NCI-H187 (cell line): ENCODE data around the gene EEF1AKMT2.

Experiments used
- DNase-seq, 2 experiments: peaks; one replicate each; lab custom pipeline; 2025; lab: John Stamatoyannopoulos, UW

The EEF1AKMT2 gene

DNA sequence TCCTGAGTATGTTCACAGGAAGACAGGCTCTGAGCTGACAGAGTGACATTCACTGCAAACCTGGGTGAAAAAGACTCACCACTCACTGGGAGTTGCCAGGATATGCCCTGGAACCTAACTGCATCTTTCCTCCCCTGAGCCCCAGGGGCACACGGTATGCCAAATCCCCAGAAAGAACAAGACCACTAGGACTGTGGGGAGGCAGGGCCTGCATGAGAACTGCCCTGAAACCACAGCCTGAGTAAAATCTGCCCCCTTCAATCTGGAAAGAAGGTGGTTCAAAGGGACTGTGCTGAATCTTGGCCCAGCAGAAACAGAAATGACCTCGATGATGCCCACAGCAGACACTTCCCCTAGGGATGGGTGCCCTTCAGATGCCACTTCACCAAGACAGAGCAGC lies 54.0 kb downstream of the EEF1AKMT2 start:
- DNase-seq: no peak

GRCh38 chr10:124737221-124737620 lies 54.5 kb downstream of the EEF1AKMT2 start:
- no peak for DNase-seq

DNA sequence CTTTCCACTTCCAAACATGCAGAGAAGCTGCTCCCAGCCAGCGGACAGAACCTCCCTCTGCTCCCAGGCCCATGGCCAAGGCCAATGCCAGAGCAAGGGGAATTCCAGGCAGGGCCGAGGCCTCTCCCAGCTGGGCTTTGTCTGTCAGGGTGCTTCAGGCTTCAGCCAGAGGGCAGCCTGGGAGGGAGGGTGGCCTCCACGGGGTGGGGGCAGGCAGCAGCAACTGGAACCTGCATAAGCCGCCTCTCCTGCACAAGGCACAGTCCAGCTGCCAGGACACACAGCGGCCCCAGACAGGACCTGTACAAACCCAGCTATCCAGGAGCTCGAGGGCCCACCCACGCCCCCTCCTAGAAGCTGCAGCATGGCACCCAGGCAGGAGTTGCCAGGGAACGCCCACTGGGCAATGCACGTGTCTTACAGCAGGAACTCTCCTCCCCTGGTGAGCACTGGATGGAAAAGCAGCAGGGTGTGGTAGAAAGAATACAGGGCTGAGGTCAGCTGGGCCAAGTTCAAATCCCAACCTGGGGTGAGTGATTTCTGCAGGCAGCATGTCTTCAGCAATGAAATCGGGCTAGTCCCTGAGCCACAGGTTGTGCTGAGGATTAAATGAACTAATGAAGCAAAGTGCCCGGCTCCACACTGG lies 55.1 kb downstream of the EEF1AKMT2 start:
- DNase-seq: no peak

DNA sequence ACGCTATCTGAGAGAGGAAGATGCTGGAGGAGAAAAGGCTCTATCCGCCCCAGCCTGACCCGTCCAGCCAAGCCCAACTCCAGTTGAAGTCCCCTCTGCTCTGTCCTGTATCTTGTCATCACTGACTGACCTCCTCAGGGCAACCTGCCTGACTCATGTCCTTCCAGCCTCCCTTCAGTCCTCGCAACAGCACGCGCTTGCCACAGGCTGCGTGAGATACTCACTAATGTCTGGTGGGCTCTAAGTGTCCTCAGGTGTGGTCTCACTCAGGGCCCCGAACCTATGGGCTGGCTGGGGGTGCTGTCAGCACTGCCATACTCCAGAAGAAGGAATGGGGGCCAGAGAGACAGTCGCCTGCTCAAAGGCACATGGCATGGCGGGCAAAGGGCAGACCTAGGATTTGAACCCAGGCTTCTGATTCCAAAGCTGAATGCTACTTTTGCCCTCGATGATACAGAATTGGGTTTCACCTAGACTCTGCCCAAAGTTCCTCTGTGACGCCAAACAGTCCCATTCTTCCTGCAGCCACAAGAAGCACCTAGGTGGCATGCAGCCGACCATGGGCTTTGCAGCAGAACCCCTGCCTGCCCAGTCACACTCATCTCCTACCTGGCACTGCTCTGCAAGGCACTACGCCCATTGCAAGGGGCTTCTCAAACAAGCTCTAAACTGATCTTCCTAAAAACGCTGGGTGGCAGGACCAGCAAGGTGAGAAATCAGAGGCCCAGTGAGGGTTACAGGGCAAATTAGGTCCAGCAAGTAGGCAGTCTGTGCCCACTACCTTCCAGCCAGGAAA lies 56.0 kb downstream of the EEF1AKMT2 start:
- DNase-seq: no peak

DNA sequence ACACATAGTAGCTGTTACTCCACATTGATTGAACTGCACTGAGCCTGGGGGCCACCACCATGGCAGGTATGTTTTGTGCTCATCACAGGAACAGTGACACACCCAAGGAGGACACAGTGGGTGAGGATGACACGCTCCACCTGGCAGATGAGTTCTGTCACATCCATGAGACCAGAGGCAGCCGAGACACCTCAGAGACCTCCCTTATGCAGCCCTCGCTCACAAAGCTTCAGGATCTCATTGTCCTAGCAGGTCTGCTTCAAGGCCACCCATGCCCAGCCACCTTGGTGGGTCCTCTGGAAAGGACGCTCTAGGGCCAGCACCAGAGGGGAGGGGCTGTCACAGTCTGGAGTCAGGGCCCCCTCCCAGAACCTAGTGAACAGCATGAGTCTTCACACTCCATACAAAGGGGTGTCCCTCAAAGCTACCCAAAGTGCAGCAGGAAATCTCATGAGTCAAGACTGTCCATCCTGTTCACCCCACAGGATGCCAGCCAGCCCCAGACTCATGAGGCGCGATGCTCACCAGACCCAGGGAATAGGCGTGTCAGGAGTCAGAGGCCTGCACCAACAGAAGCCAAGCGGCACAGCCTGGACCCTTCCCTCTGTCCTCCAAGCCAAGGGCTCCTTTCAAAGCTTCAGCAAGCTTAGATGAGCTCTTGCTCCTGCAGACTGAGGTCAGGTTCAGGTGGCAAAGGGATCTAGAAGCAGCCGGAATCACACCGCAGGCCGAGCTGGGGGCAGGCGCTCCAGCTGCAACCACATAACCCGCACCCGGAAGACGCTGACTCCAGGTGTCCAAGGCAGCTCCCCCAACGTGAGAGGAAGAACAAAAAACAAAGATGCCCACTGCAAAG lies 57.1 kb downstream of the EEF1AKMT2 start:
- no peak for DNase-seq

DNA sequence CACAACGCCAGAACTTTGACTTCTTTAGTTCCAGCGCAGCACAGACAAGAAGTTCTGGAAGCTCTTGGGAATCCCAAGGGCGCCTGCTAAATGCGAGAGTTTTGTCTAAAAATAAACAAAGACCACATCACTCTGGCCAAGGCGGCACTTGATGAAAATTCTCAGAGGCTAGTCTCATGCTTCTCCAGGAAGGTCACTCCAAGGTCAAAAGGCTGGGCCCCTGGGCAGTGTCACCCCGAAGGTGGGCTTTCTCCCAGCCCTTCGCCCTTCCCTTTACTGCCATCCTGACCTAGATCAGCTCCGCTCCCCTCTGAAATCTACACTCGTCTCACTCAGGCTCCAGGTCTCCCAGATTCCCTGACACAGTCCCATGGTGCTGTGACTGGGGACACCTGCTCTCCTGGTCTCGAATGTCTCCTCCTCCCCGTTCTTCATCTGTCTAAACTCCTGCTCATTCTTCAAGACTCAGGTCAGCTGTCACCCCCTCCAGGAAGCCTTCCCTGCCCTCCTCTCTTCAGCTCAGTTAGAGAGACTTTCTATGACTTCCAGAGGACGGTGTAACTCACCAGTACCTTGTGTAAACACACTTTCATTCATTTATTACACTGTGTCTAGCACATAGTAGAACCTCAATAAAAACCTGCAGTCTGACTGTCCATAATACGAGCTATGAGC lies 58.0 kb downstream of the EEF1AKMT2 start:
- no peak for DNase-seq

- no peak for DNase-seq
These were observed 58.6 kb downstream of the EEF1AKMT2 start for GRCh38 chr10:124732931-124733570.

DNA sequence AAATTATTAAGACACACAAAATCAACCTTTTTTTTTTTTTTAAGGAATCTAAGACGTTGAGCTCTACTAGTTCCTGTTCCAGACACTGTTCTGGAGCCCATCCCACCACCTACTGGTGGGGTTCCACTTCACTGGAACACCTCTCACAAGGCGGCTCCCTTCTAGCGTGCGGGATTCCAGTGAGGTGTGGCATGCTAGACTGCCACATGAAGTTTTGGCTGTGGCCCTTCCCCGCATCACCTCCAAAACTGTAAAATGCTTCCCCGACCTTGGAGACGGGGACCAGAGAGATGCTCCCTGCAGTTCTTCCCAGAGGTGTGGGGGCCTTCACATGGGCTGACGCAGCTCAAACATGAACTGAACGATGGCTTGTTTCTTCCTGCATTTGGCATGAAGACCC lies 60.1 kb downstream of the EEF1AKMT2 start:
- no peak for DNase-seq

DNA sequence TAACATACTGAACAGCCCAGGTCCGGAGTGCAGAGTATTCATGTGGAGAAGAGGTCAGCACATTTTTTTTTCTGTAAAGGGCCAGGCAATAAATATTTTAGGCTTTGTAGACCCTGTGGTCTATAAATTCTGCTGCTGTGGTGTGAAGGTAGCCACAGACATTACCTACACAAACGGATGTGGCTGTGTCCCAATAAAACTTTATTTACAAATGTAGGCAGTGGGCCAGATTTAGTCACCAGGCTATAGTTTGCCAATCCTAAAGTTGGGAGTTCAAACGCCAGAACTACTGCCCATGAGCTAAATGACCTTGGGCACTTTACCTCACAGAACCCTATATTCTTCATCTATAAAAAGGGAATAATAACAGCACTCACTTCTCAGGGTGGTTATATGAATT lies 60.9 kb downstream of the EEF1AKMT2 start:
- no peak for DNase-seq

DNA sequence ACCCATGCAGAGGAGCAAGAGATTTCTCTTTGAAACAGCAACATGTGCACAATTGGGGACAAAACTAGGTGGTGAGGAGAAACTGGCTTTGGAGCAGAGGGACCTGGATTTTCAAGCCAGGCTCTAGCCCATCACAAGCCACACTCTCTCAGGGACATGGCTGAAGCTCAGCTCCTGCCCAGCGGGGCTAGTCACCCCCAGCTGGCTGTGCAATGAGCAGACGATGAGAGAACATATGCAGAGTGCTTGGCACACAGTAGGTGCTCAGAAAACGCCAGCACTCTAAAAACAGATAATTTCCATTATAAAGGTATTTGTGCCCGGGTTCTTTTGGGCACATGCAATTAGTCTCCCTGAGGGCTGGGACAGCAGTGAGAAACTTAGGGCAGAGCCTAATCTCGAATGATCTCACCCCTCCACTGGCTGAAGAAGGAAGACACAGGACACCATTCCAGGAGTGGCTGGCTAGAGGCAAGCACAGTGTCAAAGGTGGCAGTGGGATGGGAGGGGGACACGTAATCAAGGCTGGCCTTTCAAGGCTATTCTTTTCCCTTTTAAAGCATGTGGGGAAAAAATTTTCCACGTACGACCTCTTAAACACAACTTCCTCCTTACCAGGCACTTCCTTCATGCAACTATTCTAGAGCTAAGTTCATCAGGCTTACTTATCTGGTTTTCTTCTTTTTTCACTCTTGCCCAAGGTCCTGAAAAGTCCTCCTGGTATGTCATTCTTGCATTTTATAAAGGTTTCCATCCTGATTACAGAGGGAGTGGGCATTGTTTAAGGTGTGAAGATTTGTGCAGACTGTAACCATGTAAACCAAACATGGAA lies 62.6 kb downstream of the EEF1AKMT2 start:
- DNase-seq: no peak

DNA sequence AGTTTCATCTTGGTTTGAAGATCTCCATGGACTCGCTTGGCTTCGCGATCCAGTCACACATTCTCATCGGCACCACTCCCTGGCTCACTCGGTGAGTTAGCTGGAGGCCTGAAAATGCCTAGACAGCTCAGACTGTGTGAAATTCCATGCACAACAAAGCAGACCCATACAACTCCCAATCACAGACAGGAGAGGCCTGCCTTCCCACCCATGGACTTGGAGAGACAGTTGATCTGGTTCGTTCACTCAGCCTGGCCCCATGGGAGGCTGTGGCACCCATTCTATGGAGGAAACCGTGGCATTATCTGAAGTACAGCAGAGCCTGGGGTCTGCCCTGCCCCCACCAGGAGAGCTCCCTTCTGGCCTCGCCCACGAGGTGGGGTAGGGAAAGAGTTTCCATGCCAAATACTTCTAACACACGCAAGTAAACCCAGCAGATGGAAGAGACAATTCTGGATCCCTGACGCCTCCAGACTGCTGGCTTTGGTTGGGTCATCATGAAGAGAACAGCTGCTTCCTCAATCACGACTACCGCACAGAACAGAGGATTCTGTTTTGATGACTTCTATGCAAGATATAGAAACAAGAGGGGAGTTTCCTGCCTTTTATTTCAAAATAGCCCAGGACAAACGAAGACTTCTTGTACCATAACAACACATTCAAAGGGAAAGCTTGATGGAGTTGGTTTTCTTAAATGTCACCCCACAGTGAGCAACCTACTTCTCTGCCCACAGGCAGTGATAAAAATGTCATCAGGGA lies 63.4 kb downstream of the EEF1AKMT2 start:
- DNase-seq: no peak

GRCh38 chr10:124727361-124727960 lies 64.2 kb downstream of the EEF1AKMT2 start:
- no peak for DNase-seq

GRCh38 chr10:124725791-124726190 lies 65.9 kb downstream of the EEF1AKMT2 start:
- DNase-seq: no peak

GRCh38 chr10:124725171-124725631 lies 66.5 kb downstream of the EEF1AKMT2 start:
- DNase-seq: no peak

GRCh38 chr10:124724279-124725027 lies 67.2 kb downstream of the EEF1AKMT2 start:
- DNase-seq: no peak

DNA sequence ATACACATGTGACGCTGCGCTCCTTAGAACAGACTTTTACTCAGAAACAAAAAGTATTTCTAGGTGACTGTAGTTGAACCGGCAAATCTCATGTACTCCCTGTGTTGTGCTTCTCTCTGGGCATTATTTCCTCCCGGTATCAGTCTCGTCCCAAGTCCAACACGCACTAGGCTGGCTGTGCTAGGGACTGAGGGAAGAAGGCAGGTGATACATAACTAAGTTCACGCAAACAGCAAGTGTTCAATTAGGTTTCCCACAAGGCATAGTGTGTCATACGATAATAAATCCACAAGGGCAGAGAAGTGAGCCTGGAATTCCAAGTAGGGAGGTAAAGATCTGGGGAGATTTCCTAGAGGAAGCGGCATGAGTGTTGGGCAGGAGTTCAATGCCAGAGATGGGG lies 67.9 kb downstream of the EEF1AKMT2 start:
- no peak for DNase-seq

DNA sequence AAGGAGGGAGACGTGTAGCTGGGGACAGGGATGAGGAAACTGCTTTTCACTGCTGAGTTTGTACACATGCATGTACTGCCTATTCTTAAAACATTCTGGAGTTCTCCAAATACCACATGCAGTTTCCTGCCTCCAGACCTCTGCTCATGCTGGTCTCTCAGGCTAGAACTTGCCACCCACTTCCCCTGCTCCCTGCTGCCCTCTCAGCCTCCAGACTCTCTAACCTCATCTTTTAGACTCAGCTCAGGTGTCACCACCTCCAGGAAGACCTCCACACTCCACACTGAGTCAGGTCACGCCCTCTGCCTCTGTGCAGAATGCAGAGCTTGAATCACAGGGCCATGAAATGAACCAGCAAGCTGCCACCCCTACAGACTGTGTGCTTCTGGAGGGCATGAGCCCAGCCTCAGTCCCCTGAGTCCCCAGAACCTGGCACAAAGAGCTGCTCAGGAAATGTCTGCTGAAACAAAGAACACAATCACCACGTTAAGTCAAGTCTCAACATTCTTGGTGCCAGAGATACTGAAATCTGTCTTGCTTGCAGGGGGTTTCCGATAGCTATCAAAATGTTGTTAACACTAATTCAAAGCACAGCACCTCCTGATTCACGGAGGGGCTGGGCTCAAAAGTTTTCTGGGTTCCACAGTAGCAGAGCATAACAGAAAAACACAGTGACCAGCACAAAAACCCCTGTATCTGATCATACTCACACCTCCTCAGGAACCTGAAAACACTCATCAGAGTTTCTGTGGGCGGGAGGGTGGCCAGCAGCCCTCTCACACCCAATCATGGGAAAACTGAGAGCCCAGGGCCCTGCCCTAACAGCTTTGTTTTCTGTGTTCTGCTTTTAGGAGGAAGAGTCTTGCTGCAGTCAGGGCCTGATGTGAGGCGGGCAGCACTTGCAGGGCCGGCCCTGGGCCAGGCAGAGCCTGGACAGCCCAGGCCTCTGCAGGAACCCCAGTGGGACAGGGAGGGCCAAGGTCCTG lies 68.6 kb downstream of the EEF1AKMT2 start:
- DNase-seq: no peak
